ENCODE measurements around the gene TEAD2.

The TEAD2 gene

DNA sequence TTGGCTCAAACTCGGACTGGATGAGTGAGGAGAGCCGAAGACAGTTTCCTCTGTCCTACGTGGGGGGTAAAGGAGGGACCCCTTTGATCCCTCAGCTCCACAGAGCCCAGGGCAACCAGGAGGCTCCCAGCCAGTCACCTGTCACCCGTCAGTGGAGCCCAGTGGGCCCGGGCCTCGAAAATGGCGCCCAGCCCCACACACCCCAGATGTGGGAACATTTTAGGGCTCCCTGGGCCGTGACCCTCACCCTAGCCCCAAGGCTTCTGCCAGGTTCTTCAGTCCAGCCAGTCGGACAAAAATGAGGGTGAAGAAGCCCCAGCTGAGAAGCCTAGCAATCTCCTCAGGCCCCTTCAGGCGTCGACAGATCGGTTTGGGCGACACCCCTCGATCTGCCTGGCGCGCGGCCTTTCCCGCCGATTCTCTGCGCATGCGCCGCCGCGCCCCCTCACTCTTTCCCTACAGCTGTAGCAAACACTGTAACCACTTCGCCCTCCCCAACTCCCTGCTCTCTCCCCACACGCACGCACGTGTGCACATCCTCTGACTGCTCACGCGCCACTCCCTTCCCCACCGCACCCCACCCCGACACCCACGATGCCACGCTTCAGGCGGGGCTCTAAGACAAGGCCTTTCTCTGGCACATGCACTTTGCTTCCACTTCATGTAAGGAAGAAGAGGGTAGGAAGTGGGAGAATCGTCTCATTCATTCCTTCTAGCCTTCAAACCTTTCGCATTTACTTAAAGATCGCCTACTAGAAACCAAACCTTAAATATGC lies 37.2 kb downstream of the TEAD2 start, which contains the start of gene SLC6A16:
TSS of gene SLC6A16 (minus strand) at position 391 of the 776 bp plus-strand sequence. CDS start 13,844 bp downstream, outside the sequence.
- Histone ChIP-seq H3K79me2 (ENCODE audit: insufficient read depth, low read length) (no peaks in the 10 kb centered on the region), H3K4me1 (ENCODE audit: insufficient read depth, low read length, poor library complexity, severe bottlenecking) (peaks cover 2% of the 10 kb centered on the region), H3K4me3 (ENCODE audit: low read length, poor library complexity, severe bottlenecking) (no peak within 1 kb of the TSS), H2AFZ (ENCODE audit: low read length) (no peak within 1 kb of the TSS), H3K9me3 (ENCODE audit: insufficient read depth, low read depth, low read length) (no peaks in the 10 kb centered on the region), H3K27me3 (ENCODE audit: insufficient read depth, low read length, poor library complexity, severe bottlenecking) (no peaks in the 10 kb centered on the region), H3K9ac (ENCODE audit: low read depth, low read length, poor library complexity, severe bottlenecking) (no peak within 1 kb of the TSS), H3K9me2 (replicated peaks; ENCODE audit: low read depth, low read length) (no peaks in the 10 kb centered on the region), H4K20me1 (ENCODE audit: insufficient read depth, low read length, poor library complexity, severe bottlenecking) (no peaks in the 10 kb centered on the region), H3K4me2 (ENCODE audit: low read depth, low read length, poor library complexity, severe bottlenecking) (no peak within 1 kb of the TSS), H3K36me3 (ENCODE audit: insufficient read depth, low read length) (no peaks in the 10 kb centered on the region), H3F3A (ENCODE audit: low read depth) (no peaks in the 10 kb centered on the region)
- TF ChIP-seq EZH2phosphoT487 (IDR thresholded peaks at IDR 0.05; ENCODE audit: borderline replicate concordance) = no peak
- no peak for TF ChIP-seq CTCF (conservative IDR thresholded peaks at IDR 0.05; ENCODE audit: low read length)

- no peak overlapping the region for H3K4me3 ChIP-seq (ENCODE audit: low read length, poor library complexity, severe bottlenecking)
- no peak overlapping the region for H3K4me2 ChIP-seq (ENCODE audit: low read depth, low read length, poor library complexity, severe bottlenecking)
- H2AFZ ChIP-seq (ENCODE audit: low read length) = no peak overlapping the region
- no peaks in the 10 kb centered on the region for H3K9me2 ChIP-seq (replicated peaks; ENCODE audit: low read depth, low read length)
- peaks cover 3% of the 10 kb centered on the region; the same call in 1 of the 2 replicates for H3K9me3 ChIP-seq (ENCODE audit: insufficient read depth, low read depth, low read length)
- no peak overlapping the region for H3K9ac ChIP-seq (ENCODE audit: low read depth, low read length, poor library complexity, severe bottlenecking)
- no peaks in the 10 kb centered on the region for H3K36me3 ChIP-seq (ENCODE audit: insufficient read depth, low read length)
- no peaks in the 10 kb centered on the region for H3K4me1 ChIP-seq (ENCODE audit: insufficient read depth, low read length, poor library complexity, severe bottlenecking)
- no peaks in the 10 kb centered on the region for H3K27me3 ChIP-seq (ENCODE audit: insufficient read depth, low read length, poor library complexity, severe bottlenecking)
- no peaks in the 10 kb centered on the region for H3K79me2 ChIP-seq (ENCODE audit: insufficient read depth, low read length)
- H3F3A ChIP-seq (ENCODE audit: low read depth) = no peaks in the 10 kb centered on the region
- no peaks in the 10 kb centered on the region for H4K20me1 ChIP-seq (ENCODE audit: insufficient read depth, low read length, poor library complexity, severe bottlenecking)
- no peak for TF ChIP-seq EZH2phosphoT487 (IDR thresholded peaks at IDR 0.05; ENCODE audit: borderline replicate concordance)
Observed at GRCh38 chr19:49318296-49318695, 43.9 kb downstream of the TEAD2 start.

- no peaks in the 10 kb centered on the region for H3K4me1 ChIP-seq (ENCODE audit: insufficient read depth, low read length, poor library complexity, severe bottlenecking)
- H3K4me3 ChIP-seq (ENCODE audit: low read length, poor library complexity, severe bottlenecking) = no peak overlapping the region
- H3K27me3 ChIP-seq (ENCODE audit: insufficient read depth, low read length, poor library complexity, severe bottlenecking) = no peaks in the 10 kb centered on the region
- H3K4me2 ChIP-seq (ENCODE audit: low read depth, low read length, poor library complexity, severe bottlenecking) = no peak overlapping the region
- no peak overlapping the region for H2AFZ ChIP-seq (ENCODE audit: low read length)
- TF ChIP-seq CTCF (conservative IDR thresholded peaks at IDR 0.05; ENCODE audit: low read length) (no peak), EZH2phosphoT487 (IDR thresholded peaks at IDR 0.05; ENCODE audit: borderline replicate concordance) (no peak)
- no peaks in the 10 kb centered on the region for H3F3A ChIP-seq (ENCODE audit: low read depth)
- H3K9ac ChIP-seq (ENCODE audit: low read depth, low read length, poor library complexity, severe bottlenecking) = no peak overlapping the region
- H4K20me1 ChIP-seq (ENCODE audit: insufficient read depth, low read length, poor library complexity, severe bottlenecking) = no peaks in the 10 kb centered on the region
- no peaks in the 10 kb centered on the region for H3K36me3 ChIP-seq (ENCODE audit: insufficient read depth, low read length)
- H3K79me2 ChIP-seq (ENCODE audit: insufficient read depth, low read length) = no peaks in the 10 kb centered on the region
- no peaks in the 10 kb centered on the region for H3K9me2 ChIP-seq (replicated peaks; ENCODE audit: low read depth, low read length)
- H3K9me3 ChIP-seq (ENCODE audit: insufficient read depth, low read depth, low read length) = peaks cover 3% of the 10 kb centered on the region; the same call in 1 of the 2 replicates
Observed at GRCh38 chr19:49316284-49316683, 45.9 kb downstream of the TEAD2 start.
